ENCODE measurements around the gene ACADL. TPM values are rescaled to one million over a fixed set of nuclear protein-coding genes. Genes with fewer than 3 reads are reported as not detected.
A peak's percentile ranks its signal among the peaks of the same experiment; 100 is the strongest.

ACADL gene
- total and polyA plus RNA-seq, 2 donors (not counting 3 experiments of a cell fraction or from before 2014, with no cell fraction given): not detected

DNA sequence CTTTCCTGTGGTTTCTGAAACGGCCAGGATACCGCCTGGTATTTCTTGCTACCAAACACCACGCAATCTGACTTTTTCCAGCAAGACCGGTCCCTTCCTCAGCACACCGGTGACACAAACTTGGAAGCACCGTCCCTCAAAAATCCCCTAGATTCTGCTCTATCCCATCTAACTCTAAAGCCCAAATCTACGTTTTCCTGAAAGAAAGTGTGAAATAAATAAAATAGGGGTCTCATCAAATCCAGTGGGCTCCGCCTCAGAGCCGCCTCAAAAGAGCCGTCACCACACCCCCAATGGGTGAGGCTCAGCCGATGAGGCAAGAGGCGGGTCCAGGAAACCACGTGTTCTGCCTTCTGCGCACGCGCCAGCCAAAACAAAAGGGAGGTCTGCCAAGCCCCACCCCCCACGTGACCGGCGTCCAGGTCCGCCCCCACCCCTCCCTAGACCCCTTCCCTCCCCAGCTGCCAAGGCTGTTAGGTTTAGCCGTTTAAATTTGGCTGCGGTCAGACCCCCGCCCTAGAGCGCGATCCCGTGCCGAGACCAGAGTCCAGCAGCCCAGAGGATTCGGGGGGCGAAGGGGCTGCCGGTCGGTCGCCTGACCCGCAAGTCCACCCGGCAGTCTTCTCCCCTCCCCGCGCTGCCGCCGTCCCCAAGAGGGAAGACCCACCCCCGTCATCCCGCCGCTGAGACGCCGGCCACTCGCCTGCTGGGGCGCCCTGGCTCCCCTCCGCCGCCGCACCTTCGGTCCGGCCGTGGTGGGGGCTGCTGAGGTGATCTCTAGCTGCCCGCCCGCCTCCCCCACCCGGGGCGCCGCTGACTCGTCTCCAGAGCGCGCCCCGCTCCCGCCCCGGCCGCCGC is 54.6 kb downstream of the ACADL start:
- Histone ChIP-seq H4K20me1 (replicated peaks; ENCODE audit: control insufficient read depth, extremely low read depth, insufficient read depth, low read length) (no peaks in the 10 kb centered on the region), H2AFZ (ENCODE audit: low read depth, low read length) (peak overlapping the region; percentile 85), H3K9me3 (replicated peaks; ENCODE audit: control insufficient read depth, insufficient read depth, low read length) (no peaks in the 10 kb centered on the region), H3K36me3 (ENCODE audit: control insufficient read depth in 2 of 2, extremely low read depth in 1 of 2, insufficient read depth in 2 of 2, low read length in 2 of 2) (no peaks in the 10 kb centered on the region), H3K27ac (ENCODE audit: insufficient read depth, low read depth, low read length) (peak overlapping the region; percentile 87), H3K79me2 (ENCODE audit: control insufficient read depth, insufficient read depth, low read length) (peaks cover 25% of the 10 kb centered on the region), H3K4me1 (ENCODE audit: control insufficient read depth, extremely low read depth, insufficient read depth, low read length) (peaks cover 12% of the 10 kb centered on the region), H3K27me3 (ENCODE audit: control insufficient read depth in 2 of 2, insufficient read depth in 2 of 2, low read length in 2 of 2) (no peaks in the 10 kb centered on the region), H3K4me3 (replicated peaks in 1 of 3; ENCODE audit: insufficient read depth in 1 of 3, low read depth in 1 of 3, low read length in 3 of 3) (peak overlapping the region; percentile 83 to 96 (median 92)), H3K9me1 (replicated peaks; ENCODE audit: control insufficient read depth, extremely low read depth, insufficient read depth, low read length) (no peaks in the 10 kb centered on the region), H3K4me2 (ENCODE audit: insufficient read depth, low read length) (peak overlapping the region; percentile 99), H3K9ac (replicated peaks; ENCODE audit: extremely low read depth, insufficient read depth, low read length) (peak overlapping the region; percentile 96)
- CTCF ChIA-PET: interaction anchor here (1.0 to 1.8 kb wide), 3 partner anchors 24 to 98 kb away, joined by 5 to 6 read pairs (median 5); no protein-coding TSS in a partner anchor
- POLR2A ChIA-PET: interaction anchor here (0.6 to 0.7 kb wide), 4 partner anchors 8 to 748 kb away, joined by 3 read pairs; no protein-coding TSS in a partner anchor
- peak; percentile 67 for TF ChIP-seq POLR2A (IDR thresholded peaks at IDR 0.05; ENCODE audit: low read depth, low read length)
- no peak for TF ChIP-seq GATA2 (IDR thresholded peaks at IDR 0.05; ENCODE audit: insufficient read depth, insufficient read length, low read depth, low read length)
- TF ChIP-seq, protein P1, sequence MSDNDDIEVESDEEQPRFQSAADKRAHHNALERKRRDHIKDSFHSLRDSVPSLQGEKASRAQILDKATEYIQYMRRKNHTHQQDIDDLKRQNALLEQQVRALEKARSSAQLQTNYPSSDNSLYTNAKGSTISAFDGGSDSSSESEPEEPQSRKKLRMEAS (IDR thresholded peaks at IDR 0.05; ENCODE audit: insufficient read depth, insufficient read length): peak; percentile 100
- TF ChIP-seq MYC (IDR thresholded peaks at IDR 0.05; ENCODE audit: low read depth, low read length): no peak
- no peak for TF ChIP-seq POLR2AphosphoS5 (IDR thresholded peaks at IDR 0.05; ENCODE audit: insufficient read depth, low read depth, low read length)
- TF ChIP-seq EZH2 (IDR thresholded peaks at IDR 0.05; ENCODE audit: borderline replicate concordance, low read depth, low read length, severe bottlenecking): no peak
- TF ChIP-seq JUN (IDR thresholded peaks at IDR 0.05; ENCODE audit: borderline replicate concordance, insufficient read depth, insufficient read length, low read depth): no peak
- TF ChIP-seq, protein P2, sequence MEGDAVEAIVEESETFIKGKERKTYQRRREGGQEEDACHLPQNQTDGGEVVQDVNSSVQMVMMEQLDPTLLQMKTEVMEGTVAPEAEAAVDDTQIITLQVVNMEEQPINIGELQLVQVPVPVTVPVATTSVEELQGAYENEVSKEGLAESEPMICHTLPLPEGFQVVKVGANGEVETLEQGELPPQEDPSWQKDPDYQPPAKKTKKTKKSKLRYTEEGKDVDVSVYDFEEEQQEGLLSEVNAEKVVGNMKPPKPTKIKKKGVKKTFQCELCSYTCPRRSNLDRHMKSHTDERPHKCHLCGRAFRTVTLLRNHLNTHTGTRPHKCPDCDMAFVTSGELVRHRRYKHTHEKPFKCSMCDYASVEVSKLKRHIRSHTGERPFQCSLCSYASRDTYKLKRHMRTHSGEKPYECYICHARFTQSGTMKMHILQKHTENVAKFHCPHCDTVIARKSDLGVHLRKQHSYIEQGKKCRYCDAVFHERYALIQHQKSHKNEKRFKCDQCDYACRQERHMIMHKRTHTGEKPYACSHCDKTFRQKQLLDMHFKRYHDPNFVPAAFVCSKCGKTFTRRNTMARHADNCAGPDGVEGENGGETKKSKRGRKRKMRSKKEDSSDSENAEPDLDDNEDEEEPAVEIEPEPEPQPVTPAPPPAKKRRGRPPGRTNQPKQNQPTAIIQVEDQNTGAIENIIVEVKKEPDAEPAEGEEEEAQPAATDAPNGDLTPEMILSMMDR (IDR thresholded peaks at IDR 0.05; ENCODE audit: extremely low read depth in 1 of 2, insufficient read depth in 1 of 2, low read depth in 1 of 2, low read length in 2 of 2): peak in 1 of 2 donors; percentile 6
- no peak for TF ChIP-seq FOS (IDR thresholded peaks at IDR 0.05; ENCODE audit: borderline replicate concordance, insufficient read depth, low read length)
- intact Hi-C loops (cut with micrococcal nuclease): loop anchor here (1.0 to 10.0 kb wide), 9 partner anchors 25 to 1916 kb away; partner anchors contain the start of genes IDH1, MAP2 and RPE
- peak; percentile 82 for FAIRE-seq
- dilution Hi-C loops (cut with MboI; ENCODE audit: extremely low pct_ligation_motif_present, low sequenced_read_pairs): no loop called here
- DNase-seq (ENCODE audit: low read depth, low spot score): peak; percentile 97
- no TSS peak for BruUV-seq (replicated peaks)

All from endothelial cell of umbilical vein (primary cell).